ENCODE measurements around the gene LATS2.

LATS2 gene

GRCh38 chr13:21101865-21102576, 40.6 kb upstream of the LATS2 start:
- Histone ChIP-seq H4K20me1 (ENCODE audit: insufficient read depth) (no peaks in the 10 kb centered on the region), H2AFZ (ENCODE audit: low read depth) (no peak overlapping the region), H3K4me2 (no peak overlapping the region), H3K4me3 (IDR thresholded peaks at IDR 0.05; ENCODE audit: insufficient read depth, low read depth, low read length) (no peak overlapping the region), H3K36me3 (ENCODE audit: insufficient read depth) (no peaks in the 10 kb centered on the region), H3K27me3 (ENCODE audit: insufficient read depth, low read depth) (no peaks in the 10 kb centered on the region), H3K27ac (no peak overlapping the region), H3K4me1 (ENCODE audit: low read depth, poor library complexity, severe bottlenecking) (no peaks in the 10 kb centered on the region), H3K79me2 (ENCODE audit: insufficient read depth, low read depth) (no peaks in the 10 kb centered on the region), H3K9ac (no peak overlapping the region)
- TF ChIP-seq CTCF (conservative IDR thresholded peaks at IDR 0.05; ENCODE audit: low read depth, low read length): no peak

GRCh38 chr13:21100994-21101757, 39.8 kb upstream of the LATS2 start:
- H3K4me1 ChIP-seq (ENCODE audit: low read depth, poor library complexity, severe bottlenecking): no peaks in the 10 kb centered on the region
- no peak overlapping the region for H3K4me2 ChIP-seq
- no peak overlapping the region for H3K4me3 ChIP-seq (IDR thresholded peaks at IDR 0.05; ENCODE audit: insufficient read depth, low read depth, low read length)
- H3K27ac ChIP-seq: no peak overlapping the region
- no peak overlapping the region for H3K9ac ChIP-seq
- no peaks in the 10 kb centered on the region for H3K27me3 ChIP-seq (ENCODE audit: insufficient read depth, low read depth)
- no peaks in the 10 kb centered on the region for H3K79me2 ChIP-seq (ENCODE audit: insufficient read depth, low read depth)
- no peaks in the 10 kb centered on the region for H3K36me3 ChIP-seq (ENCODE audit: insufficient read depth)
- no peaks in the 10 kb centered on the region for H4K20me1 ChIP-seq (ENCODE audit: insufficient read depth)
- H2AFZ ChIP-seq (ENCODE audit: low read depth): no peak overlapping the region
- no peak for TF ChIP-seq CTCF (conservative IDR thresholded peaks at IDR 0.05; ENCODE audit: low read depth, low read length)

GRCh38 chr13:21100211-21100610, 38.8 kb upstream of the LATS2 start:
- H3K79me2 ChIP-seq (ENCODE audit: insufficient read depth, low read depth): no peaks in the 10 kb centered on the region
- no peak overlapping the region for H2AFZ ChIP-seq (ENCODE audit: low read depth)
- H4K20me1 ChIP-seq (ENCODE audit: insufficient read depth): no peaks in the 10 kb centered on the region
- no peaks in the 10 kb centered on the region for H3K36me3 ChIP-seq (ENCODE audit: insufficient read depth)
- H3K4me2 ChIP-seq: no peak overlapping the region
- no peaks in the 10 kb centered on the region for H3K27me3 ChIP-seq (ENCODE audit: insufficient read depth, low read depth)
- H3K9ac ChIP-seq: no peak overlapping the region
- TF ChIP-seq CTCF (conservative IDR thresholded peaks at IDR 0.05; ENCODE audit: low read depth, low read length): no peak
- H3K27ac ChIP-seq: no peak overlapping the region
- H3K4me1 ChIP-seq (ENCODE audit: low read depth, poor library complexity, severe bottlenecking): no peaks in the 10 kb centered on the region
- no peak overlapping the region for H3K4me3 ChIP-seq (IDR thresholded peaks at IDR 0.05; ENCODE audit: insufficient read depth, low read depth, low read length)

GRCh38 chr13:21095311-21095710, 33.9 kb upstream of the LATS2 start:
- H3K4me2 ChIP-seq: no peak overlapping the region
- H3K4me1 ChIP-seq (ENCODE audit: low read depth, poor library complexity, severe bottlenecking): no peaks in the 10 kb centered on the region
- H4K20me1 ChIP-seq (ENCODE audit: insufficient read depth): no peaks in the 10 kb centered on the region
- H3K36me3 ChIP-seq (ENCODE audit: insufficient read depth): no peaks in the 10 kb centered on the region
- no peak for TF ChIP-seq CTCF (conservative IDR thresholded peaks at IDR 0.05; ENCODE audit: low read depth, low read length)
- no peak overlapping the region for H3K4me3 ChIP-seq (IDR thresholded peaks at IDR 0.05; ENCODE audit: insufficient read depth, low read depth, low read length)
- no peak overlapping the region for H3K27ac ChIP-seq
- no peak overlapping the region for H2AFZ ChIP-seq (ENCODE audit: low read depth)
- no peaks in the 10 kb centered on the region for H3K27me3 ChIP-seq (ENCODE audit: insufficient read depth, low read depth)
- no peak overlapping the region for H3K9ac ChIP-seq
- no peaks in the 10 kb centered on the region for H3K79me2 ChIP-seq (ENCODE audit: insufficient read depth, low read depth)

All from KMS-11 (cell line).